Adrenal gland (tissue), 5 donors: ENCODE results near the gene CDH4.

ENCODE experiments used
- CTCF ChIP-seq, 6 experiments: fragments of 450-650 bp in 4 of 6; fragments of 200-600 bp in 2 of 6; sonication (generic) in 1 of 6; IDR thresholded peaks; 1 replicate in 5 of 6; 2 replicates in 1 of 6; pipeline versions ENCODE4 v1.5.1 to v1.8.0; 2016 to 2021; ENCODE audit warnings: antibody characterized with exemption in 6 of 6, mild to moderate bottlenecking in 2 of 6, moderate library complexity in 1 of 6
- POLR2A ChIP-seq, 2 donors: fragments of 450-650 bp; IDR thresholded peaks; one replicate each; pipeline ENCODE4 v1.6.1; 2017; ENCODE audit warnings: antibody characterized with exemption in 2 of 2, mild to moderate bottlenecking in 2 of 2, moderate library complexity in 1 of 2
- donor health status: DM: no; HTN: no; CAD: no.

DNA sequence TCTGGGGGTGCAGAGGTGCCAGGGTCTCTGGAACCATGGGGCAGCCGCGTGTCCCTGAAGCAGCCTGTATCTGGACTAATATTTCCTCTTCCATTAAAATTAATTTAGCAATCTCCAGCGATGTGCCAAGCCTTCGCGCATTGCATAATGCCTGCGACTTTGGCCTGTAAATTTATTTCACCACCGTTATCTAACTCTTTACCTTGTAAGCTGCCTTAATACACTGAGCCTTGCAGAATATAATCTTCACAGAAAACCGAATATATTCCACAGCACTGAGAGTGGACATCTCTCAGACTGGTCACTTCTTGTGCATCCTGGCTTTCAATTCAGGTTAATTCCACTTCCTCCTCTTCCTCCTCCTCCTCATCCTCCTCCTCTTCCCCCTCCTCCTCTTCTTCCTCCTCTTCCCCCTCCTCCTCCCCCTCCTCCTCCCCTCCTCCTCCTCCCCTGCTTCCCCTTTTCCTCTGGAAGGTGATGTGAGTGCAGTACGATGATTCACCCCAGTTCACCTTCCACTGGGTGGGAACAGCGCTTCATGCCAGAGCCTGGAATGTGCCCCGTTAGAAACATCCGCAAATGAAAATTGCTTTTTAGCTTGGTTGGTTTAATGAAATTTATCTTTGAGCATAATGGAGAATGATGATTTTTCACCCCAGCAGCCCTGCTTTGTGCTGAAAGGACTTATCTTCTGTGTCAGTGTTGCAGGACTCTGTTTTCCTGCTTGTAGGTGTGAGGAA, 101.4 kb downstream of the CDH4 start:
- TF ChIP-seq POLR2A (IDR thresholded peaks at IDR 0.05) (no peak), CTCF (IDR thresholded peaks at IDR 0.05) (no peak)
